ENCODE measurements around the gene PRDM11.

The PRDM11 gene

GRCh38 chr11:45158210-45158731 lies 11.8 kb downstream of the PRDM11 start:
- DNase-seq: no peak

- DNase-seq: no peak
Measured at GRCh38 chr11:45158891-45159605, 12.6 kb downstream of the PRDM11 start.

- no peak for DNase-seq
Measured at GRCh38 chr11:45159781-45160365, 13.4 kb downstream of the PRDM11 start.

- no peak for DNase-seq
Measured at GRCh38 chr11:45161252-45162063, 15.0 kb downstream of the PRDM11 start.

DNA sequence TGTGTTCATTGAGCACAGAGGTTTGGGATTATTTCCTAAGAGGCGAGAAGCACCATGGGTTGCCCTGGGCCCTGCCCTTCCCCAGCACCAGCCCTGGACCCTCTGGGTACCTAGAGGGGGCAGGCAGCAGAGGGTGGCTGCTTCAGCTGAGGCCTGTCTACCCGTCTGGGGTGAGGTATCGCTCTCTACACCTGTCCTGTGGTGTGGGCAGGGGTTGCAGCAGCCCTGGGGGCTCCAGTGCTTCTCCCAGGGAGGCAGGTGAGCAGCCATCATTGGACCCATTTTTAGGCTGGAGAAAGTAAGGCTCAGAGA lies 15.6 kb downstream of the PRDM11 start:
- DNase-seq: no peak

DNA sequence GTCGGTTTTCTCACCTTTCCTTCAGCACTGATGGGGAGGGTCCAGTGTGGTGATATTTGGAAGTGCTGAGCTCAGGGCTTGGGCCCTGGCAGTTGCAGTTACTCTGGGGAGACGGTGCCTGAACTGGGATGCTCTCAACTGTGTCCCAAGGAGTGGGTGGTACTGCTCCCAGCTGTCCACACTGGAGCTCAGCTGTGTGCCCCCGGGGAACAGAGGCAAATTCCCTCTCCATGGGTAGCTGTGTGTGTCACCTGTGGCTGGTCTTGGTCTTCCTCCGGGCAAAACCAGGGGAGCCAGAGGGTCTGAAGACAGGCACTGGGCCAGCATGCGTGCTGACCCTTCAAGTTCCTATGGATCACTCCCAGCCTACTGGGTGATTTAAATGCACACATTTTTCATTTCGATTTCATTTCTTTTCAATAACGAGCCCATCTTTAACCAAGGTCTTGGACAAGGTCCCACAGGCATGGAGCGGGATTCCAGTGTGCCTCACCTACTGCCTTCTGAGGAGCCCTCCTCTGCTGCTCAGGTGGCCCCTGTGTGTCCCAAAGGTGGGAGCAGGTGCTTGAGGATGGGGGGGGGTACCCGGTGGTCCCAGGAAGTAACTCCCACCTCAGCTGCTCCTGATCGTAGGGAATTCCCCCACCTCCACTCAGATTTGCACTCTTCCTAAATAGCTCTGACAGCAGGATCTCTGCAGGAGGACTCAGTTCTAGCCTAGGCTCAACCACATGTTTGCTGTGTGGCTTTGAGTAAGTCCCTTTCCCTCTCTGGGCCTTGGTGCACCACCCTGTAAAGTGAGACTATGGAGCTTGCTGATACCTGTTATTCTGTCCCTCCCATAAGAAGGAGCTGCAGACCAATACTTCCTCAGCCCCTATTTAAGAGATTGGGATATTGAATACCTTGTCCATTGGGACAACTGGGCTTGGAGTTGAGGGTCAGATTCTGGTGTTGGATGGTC lies 16.8 kb downstream of the PRDM11 start:
- DNase-seq: no peak

- DNase-seq: no peak
Measured at GRCh38 chr11:45163956-45164575, 17.6 kb downstream of the PRDM11 start.

- DNase-seq: no peak
Measured at GRCh38 chr11:45165386-45165785, 18.9 kb downstream of the PRDM11 start.

DNA sequence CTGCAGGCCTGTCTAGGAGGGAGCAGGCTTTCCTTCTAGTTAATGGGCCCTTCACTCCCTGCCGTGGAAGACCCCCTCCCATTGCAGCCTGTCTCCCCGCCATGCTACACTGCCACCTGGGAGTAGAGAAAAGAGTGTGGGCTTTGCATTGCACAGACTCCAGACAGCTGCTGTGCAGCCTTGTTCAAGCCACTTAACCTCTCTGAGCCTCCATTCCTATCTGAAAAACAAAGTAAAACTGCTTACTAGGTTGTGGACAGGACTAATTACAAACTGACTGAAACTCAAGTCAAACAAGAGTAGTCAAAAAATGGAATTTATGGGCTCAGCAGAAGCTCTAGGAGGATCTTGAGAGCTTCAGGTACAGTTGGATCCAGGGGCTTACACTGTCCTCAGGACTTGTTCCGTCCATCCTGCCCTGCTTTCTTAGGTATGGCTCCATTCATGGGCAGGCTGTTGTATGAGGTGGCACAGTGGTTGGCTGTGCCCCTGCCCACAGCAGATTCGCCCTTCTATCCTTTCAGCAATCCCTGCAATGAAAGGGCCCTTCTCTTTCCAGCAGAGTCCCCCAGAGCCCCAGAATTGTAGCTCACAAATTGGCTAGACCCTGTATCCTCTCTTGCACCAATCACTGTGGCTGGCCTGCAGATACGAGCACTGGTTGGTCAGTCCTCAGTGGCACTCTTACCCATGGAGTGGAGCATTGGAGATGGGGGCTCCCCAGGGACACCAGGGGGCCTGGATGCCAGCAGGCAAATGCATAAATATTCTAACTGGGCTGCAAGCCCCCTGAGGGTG lies 19.6 kb downstream of the PRDM11 start:
- no peak for DNase-seq

DNA sequence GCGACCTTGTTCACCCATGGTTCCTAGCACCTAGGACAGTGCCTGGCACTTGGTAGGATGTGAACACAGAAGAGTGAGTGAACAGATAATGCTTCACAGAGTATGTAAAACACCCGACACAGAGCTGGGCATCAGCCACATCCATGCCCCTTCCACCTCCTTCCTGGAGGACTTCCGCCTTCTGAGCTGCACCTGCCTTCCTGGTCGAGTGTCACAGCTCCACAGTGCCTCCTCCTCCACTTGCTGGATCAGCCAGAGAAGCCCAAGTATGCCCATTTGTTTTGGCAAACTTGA lies 20.1 kb downstream of the PRDM11 start:
- DNase-seq: no peak

DNA sequence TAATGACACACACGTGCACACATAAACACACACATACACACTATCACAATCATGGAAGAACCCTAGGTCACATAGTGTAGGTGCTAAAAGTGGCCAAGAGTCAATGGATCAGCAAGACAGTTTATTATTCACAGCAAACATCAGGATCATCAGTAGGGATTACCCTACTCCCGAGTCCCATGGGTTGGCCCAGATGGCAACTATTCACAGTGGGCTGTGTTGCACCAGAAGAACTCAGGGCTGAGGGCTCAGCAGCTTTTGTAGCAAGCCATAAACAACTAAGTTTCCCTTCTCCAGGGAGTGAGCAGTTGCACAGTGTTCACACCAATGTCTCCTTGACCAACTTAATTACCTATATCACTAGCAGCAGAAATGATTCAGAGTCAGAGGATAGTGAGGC lies 20.8 kb downstream of the PRDM11 start:
- no peak for DNase-seq

- DNase-seq: no peak
Measured at GRCh38 chr11:45168366-45169130, 22.1 kb downstream of the PRDM11 start.

DNA sequence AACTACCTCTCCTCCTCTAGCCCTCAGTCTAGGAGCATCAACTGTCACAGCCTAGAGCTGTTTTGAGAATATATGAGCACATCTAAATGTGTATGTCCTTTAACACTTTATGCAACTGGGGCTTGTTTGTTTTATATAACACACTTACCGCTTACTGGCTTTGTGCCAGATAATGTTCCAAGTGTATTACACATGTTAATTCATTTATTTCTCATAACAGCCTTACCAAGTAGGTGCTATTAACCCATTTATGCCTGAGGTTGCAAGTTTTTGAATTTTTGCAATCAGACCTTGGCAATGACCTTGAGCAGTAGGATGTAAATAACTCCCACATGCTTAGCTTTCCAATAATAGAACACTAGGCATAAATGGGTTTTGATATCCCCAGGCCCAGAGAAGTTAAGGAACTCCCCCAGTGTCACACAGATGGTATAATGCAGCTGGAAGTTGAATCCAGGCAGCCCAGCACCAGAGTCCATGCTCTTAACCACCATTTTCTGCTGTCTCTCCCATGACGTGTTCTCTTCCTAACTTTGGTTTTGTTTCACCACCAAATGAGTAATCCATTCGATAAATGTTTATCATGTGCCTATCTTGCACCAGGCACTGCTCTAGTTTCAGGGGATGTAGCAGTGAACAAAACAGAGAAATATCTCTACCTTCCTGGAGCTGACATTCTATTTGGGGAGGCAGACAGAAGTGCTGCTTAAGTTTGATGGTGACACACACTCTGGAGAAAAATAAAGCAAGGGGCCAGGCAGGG lies 23.1 kb downstream of the PRDM11 start:
- no peak for DNase-seq

- no peak for DNase-seq
Measured at GRCh38 chr11:45170484-45170883, 24.0 kb downstream of the PRDM11 start.

GRCh38 chr11:45171550-45171949 lies 25.1 kb downstream of the PRDM11 start:
- no peak for DNase-seq

DNA sequence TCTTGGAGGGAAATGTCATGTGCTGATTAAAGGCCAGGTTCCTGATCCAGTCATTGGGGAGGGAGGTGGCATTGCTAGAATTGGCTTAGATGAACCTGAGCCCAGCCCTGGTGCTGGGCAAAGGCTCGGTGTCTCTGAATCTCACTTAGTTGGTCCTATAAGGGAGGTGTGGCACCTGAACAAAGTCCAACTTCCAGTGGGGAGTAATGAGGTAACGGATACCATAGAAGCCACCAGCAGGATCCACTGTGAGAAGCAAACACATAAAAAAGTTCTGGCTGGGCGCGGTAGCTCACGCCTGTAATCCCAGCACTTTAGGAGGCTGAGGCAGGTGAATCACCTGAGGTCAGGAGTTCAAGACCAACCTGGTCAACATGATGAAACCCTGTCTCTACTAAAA lies 26.6 kb downstream of the PRDM11 start:
- DNase-seq: no peak

GRCh38 chr11:45174168-45174835 lies 27.9 kb downstream of the PRDM11 start:
- no peak for DNase-seq

DNA sequence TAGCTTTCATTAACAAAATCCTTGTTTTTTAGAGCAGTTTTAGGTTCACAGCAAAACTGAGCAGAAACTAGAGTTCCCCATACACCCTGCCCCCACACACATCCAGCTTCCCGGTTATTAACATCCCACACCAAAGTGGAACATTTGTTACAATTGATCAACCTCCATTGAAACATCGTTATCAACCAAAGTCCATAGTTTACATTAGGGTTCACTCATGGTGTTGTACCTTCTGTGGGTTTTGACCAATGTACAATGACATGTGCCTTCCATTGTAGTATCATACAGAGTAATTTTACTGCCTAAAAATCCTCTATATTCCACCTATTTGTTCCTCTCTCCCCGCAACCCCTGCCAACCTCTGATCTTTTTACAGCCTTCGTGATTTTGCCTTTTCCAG lies 28.5 kb downstream of the PRDM11 start:
- DNase-seq: no peak

DNA sequence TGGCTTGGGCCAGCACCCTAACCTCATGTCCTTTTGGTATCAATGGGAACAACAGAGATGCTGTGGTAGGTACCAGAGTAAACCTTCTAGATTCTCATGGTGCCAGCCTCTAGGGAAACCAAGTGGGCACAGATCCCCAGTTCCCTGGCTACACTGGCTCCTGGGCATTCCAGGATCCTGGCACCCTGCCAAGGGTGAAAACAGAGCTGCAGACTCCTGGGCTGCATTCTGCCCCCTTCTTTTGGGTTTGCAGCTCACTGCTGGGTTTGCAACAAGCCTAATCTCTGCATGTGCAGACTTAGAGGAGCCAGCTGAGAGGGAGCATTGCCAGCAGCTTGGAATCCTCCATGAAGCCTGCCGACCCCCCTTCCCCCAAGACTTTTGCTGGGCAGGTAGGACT lies 30.6 kb downstream of the PRDM11 start:
- no peak for DNase-seq

DNA sequence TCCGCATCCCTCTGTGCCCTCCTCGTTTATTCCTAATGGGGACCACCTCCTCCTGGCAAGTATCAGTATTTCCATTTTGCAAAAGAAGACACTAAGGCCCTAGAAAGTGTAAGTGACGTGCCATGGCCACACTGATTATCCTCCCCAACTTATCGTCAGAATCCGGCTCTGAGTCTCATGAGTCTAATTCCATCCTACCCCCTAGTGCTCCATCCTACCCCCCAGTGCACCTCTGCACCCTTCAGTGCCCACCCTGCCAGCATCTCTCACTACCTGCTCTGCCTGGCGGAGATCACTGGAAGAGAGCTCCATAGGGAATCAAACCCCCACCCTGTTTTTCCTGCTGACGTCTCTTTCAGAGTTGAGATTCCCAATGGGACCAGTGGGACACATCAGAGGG lies 31.8 kb downstream of the PRDM11 start:
- no peak for DNase-seq
